HG03571 (cell line): ENCODE data around the gene PIEZO2.
"Not testable (repeated sequence)": the region's sequence is repeated elsewhere in the genome, so short reads cannot be mapped to it uniquely, and the experiment has no call there.

Source experiments
- ATAC-seq: cut with Tn5 transposase; IDR thresholded peaks from one replicate; pipeline ENCODE4 v1.9.1; 2021; ENCODE audit not compliant: unreplicated experiment

Gene PIEZO2

DNA sequence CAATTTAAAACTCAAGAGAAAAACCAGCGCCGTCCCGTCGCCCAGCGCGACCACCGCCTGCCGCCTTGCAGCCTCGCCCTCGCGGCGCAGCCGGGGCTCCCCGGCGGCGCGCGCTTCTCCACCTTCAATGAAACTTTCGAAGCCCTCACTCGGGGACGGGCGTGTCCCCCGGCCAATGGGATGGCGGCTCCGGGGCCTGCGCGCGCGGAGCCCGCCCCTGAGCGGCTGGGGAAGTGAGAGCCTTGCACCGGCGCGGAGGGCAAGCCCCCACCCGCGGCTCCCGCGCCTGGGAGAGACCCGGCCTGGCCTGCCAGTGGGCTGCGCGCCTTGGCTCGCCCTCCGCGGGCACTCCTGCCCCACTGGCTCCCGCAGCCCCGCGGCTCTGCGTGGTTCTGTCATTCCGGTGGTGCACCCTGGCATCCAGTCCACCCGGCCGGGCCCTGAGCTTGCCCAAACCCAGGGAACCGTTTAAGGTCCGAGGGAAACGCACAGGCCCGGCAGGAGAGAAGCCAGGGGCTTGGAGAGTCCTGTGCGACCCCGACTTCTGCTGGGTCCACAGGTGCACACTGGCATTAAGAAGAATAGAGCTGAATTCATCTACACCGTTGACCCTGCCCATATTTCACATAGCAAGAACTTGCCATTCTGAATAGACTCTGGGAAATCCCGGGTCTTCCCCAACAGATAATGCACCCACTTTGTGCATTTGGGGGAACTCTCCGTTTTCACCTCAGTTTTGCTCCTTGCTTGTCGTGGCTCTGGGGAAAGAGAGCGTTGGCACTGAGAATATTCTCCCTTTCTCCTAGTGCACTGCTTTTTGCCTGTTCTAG, at the start of gene PIEZO2:
Gene PIEZO2, minus strand, starts transcription at position 129 of the 830 bp plus-strand sequence. CDS start 981 bp downstream, outside the sequence.
- no peak for ATAC-seq

DNA sequence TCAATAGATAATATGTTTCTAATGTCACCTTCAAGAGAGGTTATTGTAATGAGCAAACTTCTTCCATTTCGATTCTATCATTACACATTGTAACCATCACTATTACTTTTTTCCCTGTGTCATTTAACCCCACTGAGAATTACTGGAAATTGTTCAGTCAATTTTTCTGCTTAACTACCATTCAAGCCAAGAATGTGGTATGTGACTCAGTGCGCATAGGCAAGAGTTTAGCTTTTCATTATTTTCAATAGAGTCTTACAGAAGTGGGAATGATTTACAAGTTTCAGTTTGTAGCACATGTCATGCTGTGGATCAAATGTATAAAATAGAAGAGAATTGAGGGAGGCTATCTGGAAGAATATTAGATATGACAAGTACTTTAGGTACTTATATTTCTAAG, 34.3 kb upstream of the PIEZO2 start:
- ATAC-seq, result no peak

DNA sequence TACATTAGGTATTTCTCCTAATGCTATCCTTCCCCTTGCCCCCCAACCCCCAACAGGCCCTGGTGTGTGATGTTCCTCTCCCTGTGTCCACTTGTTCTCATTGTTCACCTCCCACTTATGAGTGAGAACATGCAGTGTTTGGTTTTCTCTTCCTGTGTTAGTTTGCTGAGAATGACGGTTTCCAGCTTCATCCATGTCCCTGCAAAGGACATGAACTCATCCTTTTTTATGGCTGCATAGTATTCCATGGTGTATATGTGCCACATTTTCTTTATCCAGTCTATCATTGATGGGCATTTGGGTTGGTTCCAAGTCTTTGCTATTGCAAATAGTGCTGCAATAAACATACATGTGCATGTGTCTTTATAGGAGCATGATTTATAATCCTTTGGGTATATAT, 32.3 kb upstream of the PIEZO2 start:
- ATAC-seq, result not testable (repeated sequence)

DNA sequence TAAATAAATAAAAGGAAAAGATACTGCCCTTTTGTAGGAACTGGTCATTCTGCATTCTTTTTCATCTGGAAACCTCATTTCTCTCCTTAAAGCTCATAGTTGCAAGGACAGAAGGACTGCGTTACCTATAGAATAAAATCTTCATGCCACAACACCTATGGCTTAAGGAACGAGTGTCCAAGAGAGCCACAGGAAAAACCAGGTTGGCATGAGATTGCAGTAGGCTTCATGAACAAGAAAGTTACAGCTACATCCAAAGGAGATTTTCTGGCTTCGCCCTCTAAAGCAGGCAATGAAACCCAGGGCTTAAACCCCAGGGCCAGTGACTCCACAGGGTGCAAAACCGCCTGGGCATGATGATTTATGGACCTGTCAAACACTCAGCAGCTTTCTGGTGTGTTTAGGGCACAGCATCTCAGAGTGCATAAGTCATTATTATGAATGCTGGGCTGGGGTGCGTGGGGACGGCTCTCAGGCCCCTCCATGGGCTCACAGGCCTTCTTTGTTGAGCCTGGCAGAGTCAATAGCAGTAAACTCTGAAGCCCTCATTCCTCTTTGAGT, 30.7 kb upstream of the PIEZO2 start:
- no peak for ATAC-seq

DNA sequence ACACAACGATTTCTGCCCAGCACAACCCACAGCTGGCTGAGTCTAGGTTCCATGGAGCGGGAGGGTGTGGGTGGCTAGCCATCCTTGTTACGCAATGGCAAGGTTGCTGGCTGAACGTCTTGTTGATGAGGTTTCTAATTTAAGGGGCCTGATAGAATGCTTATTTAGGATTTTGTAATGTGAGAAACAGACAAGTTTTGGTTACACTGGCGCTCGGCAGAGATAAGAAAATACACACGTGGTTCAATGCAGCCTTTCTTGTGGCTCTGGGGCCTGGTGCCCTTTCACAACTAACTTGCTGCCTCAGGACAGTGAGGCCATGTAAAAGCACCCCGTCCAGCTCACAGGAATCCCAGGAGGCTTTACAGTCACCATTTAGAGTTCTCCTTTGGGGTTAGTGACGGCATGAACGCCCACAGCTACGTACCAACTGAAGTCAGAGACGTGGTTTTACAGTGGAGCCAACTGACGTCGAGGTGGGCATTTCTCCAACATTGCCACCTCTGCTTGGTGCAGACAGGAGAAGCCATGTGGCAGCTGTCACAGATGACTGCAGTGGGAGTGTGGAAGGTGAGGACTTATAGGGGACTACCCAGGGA, 29.7 kb upstream of the PIEZO2 start:
- ATAC-seq, result no peak

GRCh38 chr18:11177382-11177781, 28.0 kb upstream of the PIEZO2 start:
- no peak for ATAC-seq

- ATAC-seq, result no peak
Measured at GRCh38 chr18:11176481-11176881, 27.1 kb upstream of the PIEZO2 start.

GRCh38 chr18:11175266-11175979, 26.1 kb upstream of the PIEZO2 start:
- ATAC-seq, result no peak

- ATAC-seq, result not testable (repeated sequence)
Measured at GRCh38 chr18:11174179-11174578, 24.8 kb upstream of the PIEZO2 start.

GRCh38 chr18:11167778-11168177, 18.4 kb upstream of the PIEZO2 start:
- ATAC-seq, result no peak

GRCh38 chr18:11165952-11166351, 16.6 kb upstream of the PIEZO2 start:
- no peak for ATAC-seq

DNA sequence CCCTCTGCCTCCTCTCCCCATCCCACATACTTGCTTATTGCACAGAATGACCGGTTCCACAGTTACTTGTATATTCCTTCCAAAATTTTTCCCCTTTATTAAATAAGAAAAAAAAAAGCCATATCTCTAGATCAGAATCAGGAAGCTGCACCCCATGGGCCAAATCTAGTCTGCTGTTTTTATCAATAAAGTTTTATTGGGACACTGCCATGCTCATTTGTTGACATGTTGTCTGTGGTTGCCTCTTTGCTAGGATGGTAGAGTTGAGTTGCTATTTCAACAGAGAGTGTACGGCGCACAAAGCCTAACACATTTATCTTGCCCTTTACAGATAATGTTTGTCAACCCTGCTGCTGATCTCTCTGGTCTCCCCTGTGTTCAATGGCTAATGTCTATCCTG, 15.8 kb upstream of the PIEZO2 start:
- ATAC-seq, result no peak

DNA sequence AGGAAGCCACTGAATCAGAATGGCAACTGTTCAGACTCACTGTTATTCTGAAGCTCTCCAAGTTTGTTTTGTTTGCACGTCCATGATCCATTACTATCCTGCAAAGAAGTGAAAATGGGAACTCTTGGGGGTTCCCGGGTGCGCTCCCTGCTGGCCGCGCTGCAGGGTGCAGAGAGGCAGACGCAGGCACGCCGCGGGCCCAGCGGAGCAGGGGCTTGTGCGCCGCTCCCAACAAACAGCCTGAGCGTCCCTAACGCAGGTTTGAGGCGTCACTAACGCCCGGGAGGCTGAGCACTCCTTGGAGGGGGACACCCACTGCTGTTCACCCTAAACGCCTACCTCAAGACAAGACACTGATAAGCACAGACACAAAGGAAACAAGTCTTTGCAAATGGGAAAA, 14.3 kb upstream of the PIEZO2 start:
- ATAC-seq, result no peak

DNA sequence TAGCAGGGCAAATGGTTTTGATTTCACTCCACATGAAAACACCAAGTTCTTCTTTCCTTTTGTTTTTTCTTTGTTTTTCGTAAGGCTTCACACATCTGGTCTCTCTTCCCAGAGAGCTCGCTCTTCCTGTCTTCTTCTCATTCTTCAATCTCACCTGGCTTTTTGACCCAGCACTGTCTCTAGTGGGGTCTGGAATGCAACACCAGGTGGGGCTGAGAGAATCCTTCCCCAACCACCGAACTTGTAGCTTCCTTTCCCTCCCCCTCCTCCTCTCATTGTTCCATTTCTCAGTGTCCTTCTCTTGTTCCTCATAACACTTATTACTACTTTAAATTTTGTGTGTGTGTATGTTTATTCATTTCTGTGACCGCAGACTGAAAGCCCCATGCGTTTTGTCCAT, 13.5 kb upstream of the PIEZO2 start:
- ATAC-seq, result no peak

DNA sequence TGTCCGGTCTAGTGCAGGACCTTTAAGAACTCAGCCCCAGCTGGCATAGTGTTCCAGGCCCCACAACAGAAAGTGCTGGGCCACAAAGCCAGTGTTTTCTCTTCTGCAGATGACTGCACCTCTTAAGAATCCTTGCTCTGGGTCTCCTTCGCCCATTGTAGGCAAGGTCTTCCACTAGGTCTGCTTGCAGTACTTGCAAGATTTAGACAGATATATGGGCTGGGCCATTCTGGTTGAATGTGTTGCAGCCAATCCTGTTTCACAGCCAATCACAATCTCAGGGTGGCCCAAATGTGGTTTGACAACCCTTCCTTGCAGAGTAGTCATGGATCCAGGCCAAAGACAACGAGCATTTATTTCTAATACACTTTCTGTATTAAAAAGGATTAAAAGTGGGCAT, 13.1 kb upstream of the PIEZO2 start:
- no peak for ATAC-seq

DNA sequence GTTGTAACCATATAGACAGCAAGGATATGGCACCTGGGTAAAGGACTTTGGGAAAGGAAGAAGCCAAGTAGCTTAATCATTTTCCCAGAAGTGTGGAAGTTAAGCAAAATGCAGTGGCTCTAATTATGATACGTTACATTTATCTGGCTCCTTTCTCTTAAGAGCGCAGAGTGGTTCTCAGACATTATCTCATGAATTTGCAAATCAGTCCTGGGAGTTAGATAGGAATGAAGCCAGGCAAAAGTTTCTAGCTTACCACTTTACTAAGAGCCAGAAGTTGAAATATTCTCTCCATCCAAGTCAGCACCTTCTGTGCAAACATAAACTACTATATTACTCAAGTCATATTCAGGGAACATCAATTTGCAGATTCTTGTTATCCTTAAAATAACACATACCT, 10.9 kb upstream of the PIEZO2 start:
- ATAC-seq, result no peak

DNA sequence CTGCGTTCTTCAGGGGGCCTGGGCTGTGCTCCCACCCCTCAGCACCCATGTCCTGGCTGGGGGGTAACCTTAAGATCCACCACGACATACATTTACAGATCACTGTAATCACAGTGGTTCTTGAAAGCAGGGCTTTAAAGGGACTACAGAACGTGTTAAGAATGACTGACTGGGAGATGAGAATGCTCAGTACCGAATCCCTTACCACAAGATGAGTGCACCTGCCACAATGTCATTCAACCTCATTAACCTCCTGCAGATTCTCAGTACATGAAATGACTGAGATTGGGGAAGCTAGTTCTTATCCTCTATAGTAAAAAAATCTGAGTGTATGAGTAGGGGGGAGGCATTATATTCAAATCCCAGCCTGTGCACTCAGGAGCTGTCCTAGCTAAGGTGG, 10.5 kb upstream of the PIEZO2 start:
- no peak for ATAC-seq

GRCh38 chr18:11156978-11157377, 7.6 kb upstream of the PIEZO2 start:
- ATAC-seq, result no peak

- ATAC-seq, result no peak
Measured at GRCh38 chr18:11155034-11155759, 5.8 kb upstream of the PIEZO2 start.

- no peak for ATAC-seq
Measured at GRCh38 chr18:11154368-11154989, 5.1 kb upstream of the PIEZO2 start.

DNA sequence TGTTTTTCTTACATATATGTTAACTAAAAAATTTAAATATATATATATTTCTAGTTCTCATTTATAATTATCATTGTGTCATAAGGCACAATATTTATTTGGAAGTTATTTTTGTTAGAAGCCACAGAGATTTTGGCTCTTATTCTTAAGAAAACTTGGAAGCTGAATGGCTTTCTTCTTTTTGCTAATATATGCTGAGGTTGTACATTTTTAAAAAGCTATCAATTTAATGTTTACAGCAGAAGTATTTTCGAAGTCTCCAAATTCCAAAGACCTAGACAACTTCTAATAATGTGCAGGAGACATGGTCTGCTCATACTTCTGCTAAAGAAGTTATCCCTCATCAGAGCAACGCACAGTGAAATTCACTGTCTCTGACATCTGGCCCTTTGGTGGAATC, 3.7 kb upstream of the PIEZO2 start:
- no peak for ATAC-seq
